ENCODE results near the gene RAMACL. TPM values are rescaled to one million over a fixed set of nuclear protein-coding genes. Genes with fewer than 3 reads are reported as not detected.

Gene RAMACL
- total RNA-seq, 1 donor from 2014 or later, result 0.70 TPM

- Mint-ChIP-seq H3K27ac (ENCODE audit: unreplicated experiment) (no peak overlapping the region), H3K4me3 (no peak overlapping the region), H3K27me3 (ENCODE audit: low read depth) (no peaks in the 10 kb centered on the region), H3K36me3 (ENCODE audit: low read depth) (peaks cover 7% of the 10 kb centered on the region), H3K4me1 (peaks cover 38% of the 10 kb centered on the region), H3K9me3 (no peaks in the 10 kb centered on the region)
- DNase-seq (ENCODE audit: low read depth, low spot score), result no peak
- TF ChIP-seq CTCF (conservative IDR thresholded peaks at IDR 0.05), result no peak
These were observed 8.7 kb upstream of the RAMACL start for GRCh38 chr6:166595061-166595780.

GRCh38 chr6:166592821-166593220 lies 6.3 kb upstream of the RAMACL start:
- no peak for DNase-seq (ENCODE audit: low read depth, low spot score)
- Mint-ChIP-seq H3K4me1 (peaks cover 37% of the 10 kb centered on the region), H3K4me3 (no peak overlapping the region), H3K36me3 (ENCODE audit: low read depth) (peaks cover 7% of the 10 kb centered on the region), H3K27me3 (ENCODE audit: low read depth) (no peaks in the 10 kb centered on the region), H3K9me3 (no peaks in the 10 kb centered on the region), H3K27ac (ENCODE audit: unreplicated experiment) (no peak overlapping the region)
- TF ChIP-seq CTCF (conservative IDR thresholded peaks at IDR 0.05), result no peak

GRCh38 chr6:166591961-166592520 lies 5.6 kb upstream of the RAMACL start:
- H3K27ac Mint-ChIP-seq (ENCODE audit: unreplicated experiment), result no peak overlapping the region
- H3K9me3 Mint-ChIP-seq, result no peaks in the 10 kb centered on the region
- TF ChIP-seq CTCF (conservative IDR thresholded peaks at IDR 0.05), result no peak
- DNase-seq (ENCODE audit: low read depth, low spot score), result no peak
- H3K27me3 Mint-ChIP-seq (ENCODE audit: low read depth), result no peaks in the 10 kb centered on the region
- H3K4me3 Mint-ChIP-seq, result no peak overlapping the region
- peaks cover 3% of the 10 kb centered on the region for H3K36me3 Mint-ChIP-seq (ENCODE audit: low read depth)
- H3K4me1 Mint-ChIP-seq, result peaks cover 29% of the 10 kb centered on the region

- H3K27ac Mint-ChIP-seq (ENCODE audit: unreplicated experiment), result no peak overlapping the region
These were observed 4.5 kb upstream of the RAMACL start for GRCh38 chr6:166591026-166591425.

More at GRCh38 chr6:166591026-166591425, 4.5 kb upstream of the RAMACL start:
- Mint-ChIP-seq H3K27me3 (ENCODE audit: low read depth) (no peaks in the 10 kb centered on the region), H3K4me1 (peaks cover 25% of the 10 kb centered on the region), H3K36me3 (ENCODE audit: low read depth) (no peaks in the 10 kb centered on the region), H3K9me3 (no peaks in the 10 kb centered on the region), H3K4me3 (no peak overlapping the region)
- no peak for TF ChIP-seq CTCF (conservative IDR thresholded peaks at IDR 0.05)
- DNase-seq (ENCODE audit: low read depth, low spot score), result no peak

Measured in neural crest cell (in vitro differentiated cells).